Rectal smooth muscle tissue (tissue), 1 donor: ENCODE results near the gene STEAP2.

ENCODE experiments used
- H3K27ac ChIP-seq: one replicate; pipeline ENCODE4 v1.7.0; 2013; ENCODE audit warnings: low read depth, low read length, inconsistent platforms
- H3K27me3 ChIP-seq: one replicate; pipeline ENCODE4 v1.7.0; 2013; ENCODE audit warnings: low read length; ENCODE audit not compliant: control insufficient read depth, insufficient read depth
- H3K36me3 ChIP-seq: one replicate; pipeline ENCODE4 v1.7.0; 2013; ENCODE audit warnings: low read length; ENCODE audit not compliant: control insufficient read depth, insufficient read depth
- H3K4me1 ChIP-seq: one replicate; pipeline ENCODE4 v1.7.0; 2013; ENCODE audit warnings: low read length; ENCODE audit not compliant: control insufficient read depth, insufficient read depth
- H3K4me3 ChIP-seq: one replicate; pipeline ENCODE4 v1.7.0; 2013; ENCODE audit warnings: low read length
- H3K9ac ChIP-seq: one replicate; pipeline ENCODE4 v1.7.0; 2013; ENCODE audit warnings: low read length

The STEAP2 gene

GRCh38 chr7:90201500-90202195, 9.9 kb upstream of the STEAP2 start:
- H3K9ac ChIP-seq, result no peak overlapping the region
- no peak overlapping the region for H3K27ac ChIP-seq
- H3K27me3 ChIP-seq, result no peaks in the 10 kb centered on the region
- H3K36me3 ChIP-seq, result no peaks in the 10 kb centered on the region
- no peaks in the 10 kb centered on the region for H3K4me1 ChIP-seq
- no peak overlapping the region for H3K4me3 ChIP-seq

- H3K4me3 ChIP-seq, result no peak overlapping the region
- H3K27ac ChIP-seq, result no peak overlapping the region
- H3K4me1 ChIP-seq, result no peaks in the 10 kb centered on the region
- H3K36me3 ChIP-seq, result no peaks in the 10 kb centered on the region
- H3K27me3 ChIP-seq, result no peaks in the 10 kb centered on the region
- H3K9ac ChIP-seq, result no peak overlapping the region
These were observed 3.6 kb upstream of the STEAP2 start for GRCh38 chr7:90207956-90208355.

GRCh38 chr7:90209776-90210175, 1.8 kb upstream of the STEAP2 start:
- Histone ChIP-seq H3K36me3 (no peaks in the 10 kb centered on the region), H3K27ac (no peak overlapping the region), H3K4me3 (no peak overlapping the region), H3K4me1 (no peaks in the 10 kb centered on the region), H3K9ac (no peak overlapping the region), H3K27me3 (no peaks in the 10 kb centered on the region)

GRCh38 chr7:90210475-90210874, 1.1 kb upstream of the STEAP2 start:
- Histone ChIP-seq H3K27ac (peak overlapping the region; percentile 76), H3K4me3 (no peak overlapping the region), H3K27me3 (no peaks in the 10 kb centered on the region), H3K9ac (no peak overlapping the region), H3K4me1 (no peaks in the 10 kb centered on the region), H3K36me3 (no peaks in the 10 kb centered on the region)

- no peaks in the 10 kb centered on the region for H3K4me1 ChIP-seq
- H3K4me3 ChIP-seq, result peak overlapping the region; percentile 74
- no peaks in the 10 kb centered on the region for H3K36me3 ChIP-seq
- peak overlapping the region; percentile 76 for H3K27ac ChIP-seq
- no peaks in the 10 kb centered on the region for H3K27me3 ChIP-seq
- H3K9ac ChIP-seq, result peak overlapping the region; percentile 39
These were observed 559 bp upstream of the STEAP2 start for GRCh38 chr7:90210981-90211380.

GRCh38 chr7:90212149-90212495, 582 bp downstream of the STEAP2 start:
- no peaks in the 10 kb centered on the region for H3K27me3 ChIP-seq
- no peaks in the 10 kb centered on the region for H3K4me1 ChIP-seq
- peak overlapping the region; percentile 74 for H3K4me3 ChIP-seq
- peak overlapping the region; percentile 87 for H3K27ac ChIP-seq
- H3K9ac ChIP-seq, result peak overlapping the region; percentile 45
- no peaks in the 10 kb centered on the region for H3K36me3 ChIP-seq

- H3K4me1 ChIP-seq, result no peaks in the 10 kb centered on the region
- no peaks in the 10 kb centered on the region for H3K36me3 ChIP-seq
- peak overlapping the region; percentile 9 for H3K4me3 ChIP-seq
- no peaks in the 10 kb centered on the region for H3K27me3 ChIP-seq
- no peak overlapping the region for H3K9ac ChIP-seq
- H3K27ac ChIP-seq, result peak overlapping the region; percentile 13
These were observed 2.0 kb downstream of the STEAP2 start for GRCh38 chr7:90213521-90213920.

GRCh38 chr7:90216080-90216674, 4.6 kb downstream of the STEAP2 start:
- Histone ChIP-seq H3K9ac (no peak overlapping the region), H3K27me3 (no peaks in the 10 kb centered on the region), H3K27ac (no peak overlapping the region), H3K4me1 (no peaks in the 10 kb centered on the region), H3K4me3 (no peak overlapping the region), H3K36me3 (no peaks in the 10 kb centered on the region)

- no peak overlapping the region for H3K9ac ChIP-seq
- H3K27ac ChIP-seq, result no peak overlapping the region
- no peaks in the 10 kb centered on the region for H3K36me3 ChIP-seq
These were observed 5.2 kb downstream of the STEAP2 start for GRCh38 chr7:90216771-90217170.

GRCh38 chr7:90222390-90222789, 10.8 kb downstream of the STEAP2 start:
- no peaks in the 10 kb centered on the region for H3K4me1 ChIP-seq
- H3K9ac ChIP-seq, result no peak overlapping the region
- H3K27me3 ChIP-seq, result no peaks in the 10 kb centered on the region
- H3K27ac ChIP-seq, result no peak overlapping the region
- H3K4me3 ChIP-seq, result no peak overlapping the region
- no peaks in the 10 kb centered on the region for H3K36me3 ChIP-seq

More at GRCh38 chr7:90216771-90217170, 5.2 kb downstream of the STEAP2 start:
- no peaks in the 10 kb centered on the region for H3K4me1 ChIP-seq
- no peaks in the 10 kb centered on the region for H3K27me3 ChIP-seq
- H3K4me3 ChIP-seq, result no peak overlapping the region

- no peak overlapping the region for H3K4me3 ChIP-seq
- H3K9ac ChIP-seq, result no peak overlapping the region
- no peaks in the 10 kb centered on the region for H3K36me3 ChIP-seq
- H3K4me1 ChIP-seq, result no peaks in the 10 kb centered on the region
- H3K27ac ChIP-seq, result peak overlapping the region; percentile 33
- no peaks in the 10 kb centered on the region for H3K27me3 ChIP-seq
These were observed 11.5 kb downstream of the STEAP2 start for GRCh38 chr7:90222811-90223725.

GRCh38 chr7:90224195-90224594, 12.7 kb downstream of the STEAP2 start:
- Histone ChIP-seq H3K36me3 (no peaks in the 10 kb centered on the region), H3K4me3 (no peak overlapping the region), H3K9ac (no peak overlapping the region), H3K4me1 (no peaks in the 10 kb centered on the region), H3K27me3 (no peaks in the 10 kb centered on the region), H3K27ac (no peak overlapping the region)
